Parathyroid adenoma (tissue), 2 donors: ENCODE measurements around the gene CBR1.

ENCODE experiments used
- H2AFZ ChIP-seq: fragments of 300-600 bp; sonication (generic); one replicate; pipeline ENCODE4 v1.7.0; 2017; ENCODE audit warnings: antibody characterized with exemption, mild to moderate bottlenecking
- H3K27ac ChIP-seq: fragments of 300-600 bp; sonication (generic); one replicate; pipeline ENCODE4 v1.7.0; 2017
- H3K27me3 ChIP-seq: fragments of 300-600 bp; sonication (generic); one replicate; pipeline ENCODE4 v1.7.0; 2017; ENCODE audit warnings: low read length; ENCODE audit not compliant: control insufficient read depth, insufficient read depth
- H3K36me3 ChIP-seq: fragments of 300-600 bp; sonication (generic); one replicate; pipeline ENCODE4 v1.7.0; 2017; ENCODE audit warnings: low read length; ENCODE audit not compliant: control insufficient read depth, insufficient read depth
- H3K4me1 ChIP-seq: fragments of 300-600 bp; sonication (generic); one replicate; pipeline ENCODE4 v1.7.0; 2017; ENCODE audit warnings: control low read depth
- H3K4me2 ChIP-seq: fragments of 300-600 bp; sonication (generic); one replicate; pipeline ENCODE4 v1.7.0; 2017; ENCODE audit warnings: low read length
- H3K4me3 ChIP-seq: fragments of 300-600 bp; sonication (generic); one replicate; pipeline ENCODE4 v1.7.0; 2017; ENCODE audit warnings: low read depth, low read length
- H3K79me2 ChIP-seq: fragments of 300-600 bp; sonication (generic); one replicate; pipeline ENCODE4 v1.7.0; 2017; ENCODE audit warnings: control low read depth
- H3K9ac ChIP-seq: fragments of 300-600 bp; sonication (generic); one replicate; pipeline ENCODE4 v1.7.0; 2017; ENCODE audit warnings: mild to moderate bottlenecking
- H3K9me3 ChIP-seq: fragments of 300-600 bp; sonication (generic); one replicate; pipeline ENCODE4 v1.7.0; 2017; ENCODE audit warnings: low read length; ENCODE audit not compliant: control insufficient read depth
- CTCF ChIP-seq: fragments of 300-600 bp; sonication (generic); IDR thresholded peaks from one replicate; pipeline ENCODE4 v1.7.0; 2017; ENCODE audit warnings: antibody characterized with exemption, mild to moderate bottlenecking
- donor health status: primary hyperparathyroidism.

Gene CBR1

GRCh38 chr21:36038701-36039497 lies 30.9 kb upstream of the CBR1 start:
- H3K4me3 ChIP-seq, result no peak overlapping the region
- H3K4me2 ChIP-seq, result no peak overlapping the region
- H2AFZ ChIP-seq, result no peak overlapping the region
- no peaks in the 10 kb centered on the region for H3K27me3 ChIP-seq
- no peak overlapping the region for H3K9ac ChIP-seq
- H3K9me3 ChIP-seq, result no peaks in the 10 kb centered on the region
- H3K27ac ChIP-seq, result no peak overlapping the region
- H3K79me2 ChIP-seq, result no peaks in the 10 kb centered on the region
- TF ChIP-seq CTCF, result no peak
- no peaks in the 10 kb centered on the region for H3K4me1 ChIP-seq
- H3K36me3 ChIP-seq, result no peaks in the 10 kb centered on the region

- Histone ChIP-seq H3K27ac (no peak overlapping the region), H3K4me3 (no peak overlapping the region), H3K27me3 (no peaks in the 10 kb centered on the region), H3K36me3 (no peaks in the 10 kb centered on the region), H3K4me2 (no peak overlapping the region), H3K4me1 (no peaks in the 10 kb centered on the region), H3K9me3 (no peaks in the 10 kb centered on the region), H3K79me2 (no peaks in the 10 kb centered on the region), H3K9ac (no peak overlapping the region), H2AFZ (no peak overlapping the region)
- no peak for TF ChIP-seq CTCF
These were observed 30.0 kb upstream of the CBR1 start for GRCh38 chr21:36039861-36040260.

GRCh38 chr21:36040389-36040788 lies 29.4 kb upstream of the CBR1 start:
- Histone ChIP-seq H2AFZ (no peak overlapping the region), H3K4me1 (no peaks in the 10 kb centered on the region), H3K4me2 (no peak overlapping the region), H3K9ac (no peak overlapping the region), H3K36me3 (no peaks in the 10 kb centered on the region), H3K79me2 (no peaks in the 10 kb centered on the region), H3K9me3 (no peaks in the 10 kb centered on the region), H3K27ac (no peak overlapping the region), H3K27me3 (no peaks in the 10 kb centered on the region), H3K4me3 (no peak overlapping the region)
- TF ChIP-seq CTCF, result no peak

GRCh38 chr21:36041910-36042309 lies 27.9 kb upstream of the CBR1 start:
- Histone ChIP-seq H3K9me3 (no peaks in the 10 kb centered on the region), H3K27me3 (no peaks in the 10 kb centered on the region), H3K36me3 (no peaks in the 10 kb centered on the region), H3K27ac (no peak overlapping the region), H3K9ac (no peak overlapping the region), H3K4me1 (no peaks in the 10 kb centered on the region), H3K4me2 (no peak overlapping the region), H3K4me3 (no peak overlapping the region), H2AFZ (no peak overlapping the region), H3K79me2 (no peaks in the 10 kb centered on the region)
- TF ChIP-seq CTCF, result no peak

- Histone ChIP-seq H3K4me2 (no peak overlapping the region), H3K4me1 (no peaks in the 10 kb centered on the region), H3K27me3 (no peaks in the 10 kb centered on the region), H3K9me3 (no peaks in the 10 kb centered on the region), H3K79me2 (no peaks in the 10 kb centered on the region), H2AFZ (no peak overlapping the region), H3K36me3 (no peaks in the 10 kb centered on the region), H3K4me3 (no peak overlapping the region), H3K9ac (no peak overlapping the region), H3K27ac (no peak overlapping the region)
- no peak for TF ChIP-seq CTCF
These were observed 25.8 kb upstream of the CBR1 start for GRCh38 chr21:36044056-36044455.
